ENCODE data around the gene HMG20B.
A peak's percentile ranks its signal among the peaks of the same experiment; 100 is the strongest.

The HMG20B gene

GRCh38 chr19:3537438-3538240 lies 35.1 kb upstream of the HMG20B start:
- no peak for DNase-seq

- DNase-seq, result no peak
Measured at GRCh38 chr19:3538258-3538929, 34.4 kb upstream of the HMG20B start.

GRCh38 chr19:3538965-3539755 lies 33.6 kb upstream of the HMG20B start, which contains the start of gene TEKTIP1:
Gene TEKTIP1, plus strand, starts transcription at chr19:3539174. Its CDS starts 4 bp downstream, at chr19:3539178.
- DNase-seq, result no peak

- DNase-seq, result no peak
Measured at GRCh38 chr19:3539756-3540118, 33.0 kb upstream of the HMG20B start.

GRCh38 chr19:3543150-3544057 lies 29.3 kb upstream of the HMG20B start:
- DNase-seq, result no peak

GRCh38 chr19:3544058-3544376 lies 28.7 kb upstream of the HMG20B start:
- DNase-seq, result no peak

GRCh38 chr19:3544742-3545668 lies 27.7 kb upstream of the HMG20B start:
- DNase-seq, result peak; percentile 12 to 20

- no peak for DNase-seq
Measured at GRCh38 chr19:3545669-3546034, 27.1 kb upstream of the HMG20B start.

GRCh38 chr19:3546119-3546518 lies 26.6 kb upstream of the HMG20B start:
- DNase-seq, result no peak

- DNase-seq, result peak in 1 of 2 experiments; percentile 18
Measured at GRCh38 chr19:3547301-3547731, 25.4 kb upstream of the HMG20B start.

GRCh38 chr19:3547767-3548282 lies 24.9 kb upstream of the HMG20B start:
- DNase-seq, result no peak

GRCh38 chr19:3548606-3549005 lies 24.1 kb upstream of the HMG20B start:
- DNase-seq, result no peak

- DNase-seq, result no peak
Measured at GRCh38 chr19:3549816-3550215, 22.9 kb upstream of the HMG20B start.

- DNase-seq, result no peak
Measured at GRCh38 chr19:3550947-3551791, 21.6 kb upstream of the HMG20B start.

GRCh38 chr19:3551792-3552095 lies 21.0 kb upstream of the HMG20B start:
- DNase-seq, result no peak

- DNase-seq, result no peak
Measured at GRCh38 chr19:3554254-3555083, 18.3 kb upstream of the HMG20B start.

- no peak for DNase-seq
Measured at GRCh38 chr19:3555653-3556422, 16.9 kb upstream of the HMG20B start.

GRCh38 chr19:3556423-3556977 lies 16.2 kb upstream of the HMG20B start:
- DNase-seq, result no peak

Measured in SHP77 (cell line).